Neural progenitor cell (in vitro differentiated cells): ENCODE results near the gene KSR1. TPM values are rescaled to one million over a fixed set of nuclear protein-coding genes. Genes with fewer than 3 reads are reported as not detected.

Experiments
- DNase-seq: peaks from one replicate; pipeline ENCODE4 v3.0.0-alpha.2; 2016; ENCODE audit warnings: low spot score
- H2AFZ ChIP-seq: fragments of 200-600 bp; sonication (generic); replicated peaks from 2 replicates; pipeline ENCODE4 v1.6.1; 2016; ENCODE audit warnings: antibody characterized with exemption
- H3F3A ChIP-seq: fragments of 200-600 bp; sonication (generic); 2 replicates; pipeline ENCODE4 v1.6.1; 2016; ENCODE audit warnings: antibody characterized with exemption, low read depth
- H3K27ac ChIP-seq: fragments of 200-600 bp; sonication (generic); 2 replicates; pipeline ENCODE4 v1.5.1; 2016; ENCODE audit warnings: mild to moderate bottlenecking
- H3K27me3 ChIP-seq: fragments of 200-600 bp; sonication (generic); 2 replicates; pipeline ENCODE4 v1.6.1; 2016; ENCODE audit warnings: mild to moderate bottlenecking, moderate library complexity
- H3K36me3 ChIP-seq: fragments of 200-600 bp; sonication (generic); 2 replicates; pipeline ENCODE4 v1.5.1; 2016
- H3K4me1 ChIP-seq: fragments of 200-600 bp; sonication (generic); 2 replicates; pipeline ENCODE4 v1.6.1; 2016; ENCODE audit warnings: mixed run types
- H3K4me2 ChIP-seq: fragments of 200-600 bp; sonication (generic); 2 replicates; pipeline ENCODE4 v1.6.1; 2016
- H3K4me3 ChIP-seq: fragments of 200-600 bp; sonication (generic); 2 replicates; pipeline ENCODE4 v1.5.1; 2016
- H3K79me2 ChIP-seq: fragments of 200-600 bp; sonication (generic); 2 replicates; pipeline ENCODE4 v1.6.1; 2016; ENCODE audit warnings: low read depth
- H3K9ac ChIP-seq: fragments of 200-600 bp; sonication (generic); 2 replicates; pipeline ENCODE4 v1.6.1; 2016
- H3K9me3 ChIP-seq: fragments of 200-600 bp; sonication (generic); 2 replicates; pipeline ENCODE4 v1.5.1; 2016; ENCODE audit warnings: low read depth
- H4K20me1 ChIP-seq: fragments of 200-600 bp; sonication (generic); 2 replicates; pipeline ENCODE4 v1.6.1; 2016; ENCODE audit warnings: low read depth
- H3K27ac Mint-ChIP-seq: 3 replicates; pipeline ENCODE4 v1.8.0; 2021; ENCODE audit warnings: mixed read lengths
- H3K27me3 Mint-ChIP-seq: 2 replicates; pipeline ENCODE4 v1.8.0; 2022; ENCODE audit warnings: low read depth, mild to moderate bottlenecking, inconsistent platforms, moderate library complexity, mixed read lengths; ENCODE audit not compliant: insufficient read depth
- H3K36me3 Mint-ChIP-seq: 3 replicates; pipeline ENCODE4 v1.8.0; 2021; ENCODE audit warnings: mixed read lengths
- H3K4me1 Mint-ChIP-seq: 3 replicates; pipeline ENCODE4 v1.8.0; 2021; ENCODE audit warnings: mixed read lengths
- H3K4me3 Mint-ChIP-seq: 3 replicates; pipeline ENCODE4 v1.8.0; 2021; ENCODE audit warnings: mild to moderate bottlenecking, moderate library complexity, mixed read lengths
- H3K9me3 Mint-ChIP-seq: 3 replicates; pipeline ENCODE4 v1.8.0; 2020; ENCODE audit warnings: mixed read lengths
- EZH2 ChIP-seq: fragments of 200-600 bp; sonication (generic); IDR thresholded peaks from 2 replicates; pipeline ENCODE4 v1.6.1; 2017; ENCODE audit warnings: antibody characterized with exemption, mild to moderate bottlenecking, moderate library complexity
- EZH2phosphoT487 ChIP-seq: fragments of 200-600 bp; sonication (generic); IDR thresholded peaks from 2 replicates; pipeline ENCODE4 v1.6.1; 2017; ENCODE audit warnings: antibody characterized with exemption
- total RNA-seq: library from RNA; depleted of rRNA; stranded (reverse); fragments of >200 nt; gene quantifications from 2 replicates; pipeline ENCODE4 v1.2.3, GENCODE V29; 2015; ENCODE audit warnings: low replicate concordance
- TF ChIP-seq, protein P1 (sequence below): fragments of 200-600 bp; sonication (generic); IDR thresholded peaks from 2 replicates; pipeline ENCODE4 v1.5.1; 2017; ENCODE audit warnings: antibody characterized with exemption, mild to moderate bottlenecking

The KSR1 gene
- total RNA-seq, 1 donor from 2014 or later: 16.4 TPM

DNA sequence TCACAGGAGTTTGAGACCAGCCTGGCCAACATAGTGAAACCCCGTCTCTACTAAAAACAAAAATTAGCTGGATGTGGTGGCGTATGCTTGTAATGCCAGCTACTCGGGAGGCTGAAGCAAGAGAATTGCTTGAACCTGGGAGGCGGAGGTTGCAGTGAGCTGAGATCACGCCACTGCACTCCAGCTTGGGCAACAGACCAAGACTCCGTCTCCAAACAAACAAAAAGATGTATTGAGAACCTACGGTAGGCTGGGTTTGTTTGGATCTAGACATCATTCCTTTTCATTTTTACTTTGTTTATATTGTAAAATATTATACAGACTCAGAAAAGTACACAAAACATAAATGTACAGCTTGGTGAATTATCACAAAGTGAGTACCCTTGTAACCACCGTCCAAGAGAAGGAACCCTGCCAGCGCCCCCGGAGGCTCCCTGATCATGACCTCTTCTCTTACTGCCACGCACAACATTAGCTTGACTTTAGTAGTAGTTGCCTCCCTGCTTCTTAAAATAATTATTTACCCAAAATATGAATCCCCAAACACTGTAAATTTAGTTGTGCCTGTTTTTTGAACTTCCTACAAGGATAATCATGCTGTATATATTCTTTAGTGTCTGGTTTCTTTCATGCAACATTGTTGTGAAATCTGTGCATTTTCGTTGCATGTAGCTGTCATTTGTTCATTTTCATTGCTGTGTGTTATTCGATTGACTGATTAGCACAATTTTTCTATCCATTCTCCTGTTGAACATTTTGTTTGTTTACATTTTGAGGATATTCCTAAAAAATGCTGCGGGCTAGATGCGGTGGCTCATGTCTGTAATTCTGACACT lies 56.5 kb downstream of the KSR1 start:
- Mint-ChIP-seq H3K36me3 (no peaks in the 10 kb centered on the region), H3K9me3 (no peaks in the 10 kb centered on the region), H3K27ac (no peak overlapping the region), H3K27me3 (no peaks in the 10 kb centered on the region), H3K4me3 (no peak overlapping the region), H3K4me1 (peaks cover 34% of the 10 kb centered on the region)
- H3K9ac ChIP-seq: no peak overlapping the region
- DNase-seq: no peak
- no peak overlapping the region for H3K4me2 ChIP-seq
- H3K4me3 ChIP-seq: no peak overlapping the region
- no peaks in the 10 kb centered on the region for H3K36me3 ChIP-seq
- no peak overlapping the region for H2AFZ ChIP-seq
- H3F3A ChIP-seq: peaks cover 13% of the 10 kb centered on the region
- TF ChIP-seq, protein P1, sequence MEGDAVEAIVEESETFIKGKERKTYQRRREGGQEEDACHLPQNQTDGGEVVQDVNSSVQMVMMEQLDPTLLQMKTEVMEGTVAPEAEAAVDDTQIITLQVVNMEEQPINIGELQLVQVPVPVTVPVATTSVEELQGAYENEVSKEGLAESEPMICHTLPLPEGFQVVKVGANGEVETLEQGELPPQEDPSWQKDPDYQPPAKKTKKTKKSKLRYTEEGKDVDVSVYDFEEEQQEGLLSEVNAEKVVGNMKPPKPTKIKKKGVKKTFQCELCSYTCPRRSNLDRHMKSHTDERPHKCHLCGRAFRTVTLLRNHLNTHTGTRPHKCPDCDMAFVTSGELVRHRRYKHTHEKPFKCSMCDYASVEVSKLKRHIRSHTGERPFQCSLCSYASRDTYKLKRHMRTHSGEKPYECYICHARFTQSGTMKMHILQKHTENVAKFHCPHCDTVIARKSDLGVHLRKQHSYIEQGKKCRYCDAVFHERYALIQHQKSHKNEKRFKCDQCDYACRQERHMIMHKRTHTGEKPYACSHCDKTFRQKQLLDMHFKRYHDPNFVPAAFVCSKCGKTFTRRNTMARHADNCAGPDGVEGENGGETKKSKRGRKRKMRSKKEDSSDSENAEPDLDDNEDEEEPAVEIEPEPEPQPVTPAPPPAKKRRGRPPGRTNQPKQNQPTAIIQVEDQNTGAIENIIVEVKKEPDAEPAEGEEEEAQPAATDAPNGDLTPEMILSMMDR: no peak
- no peak for TF ChIP-seq EZH2phosphoT487
- H3K27ac ChIP-seq: no peak overlapping the region
- H3K9me3 ChIP-seq: no peaks in the 10 kb centered on the region
- peaks cover 19% of the 10 kb centered on the region for H4K20me1 ChIP-seq
- H3K79me2 ChIP-seq: peaks cover 43% of the 10 kb centered on the region
- H3K27me3 ChIP-seq: no peaks in the 10 kb centered on the region
- peaks cover 35% of the 10 kb centered on the region for H3K4me1 ChIP-seq

DNA sequence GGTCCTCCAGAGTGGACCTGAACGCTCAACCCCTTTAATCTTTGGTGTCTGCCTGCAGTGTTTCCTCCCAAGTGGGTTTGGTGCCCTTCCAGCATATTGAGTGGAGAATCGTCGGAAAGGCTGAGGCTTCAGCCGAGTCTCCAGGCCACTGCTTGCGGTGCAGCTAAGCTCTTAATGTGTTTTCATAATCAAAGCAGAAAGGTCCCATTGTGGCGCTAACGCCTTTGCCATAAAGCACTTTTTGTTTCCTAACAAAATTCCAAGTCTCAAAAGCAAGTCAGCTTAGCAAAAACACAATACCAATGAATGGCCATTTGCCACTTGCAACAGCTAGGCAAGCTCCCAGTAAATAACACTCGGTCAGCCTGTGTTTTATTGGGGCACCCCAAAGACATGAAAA lies 57.6 kb downstream of the KSR1 start:
- no peak for TF ChIP-seq EZH2
- no peak for TF ChIP-seq EZH2phosphoT487
- TF ChIP-seq, protein P1: no peak
- Histone ChIP-seq H3F3A (peaks cover 13% of the 10 kb centered on the region), H3K4me1 (peaks cover 39% of the 10 kb centered on the region), H2AFZ (no peak overlapping the region), H4K20me1 (peaks cover 19% of the 10 kb centered on the region), H3K9ac (no peak overlapping the region), H3K27ac (no peak overlapping the region), H3K79me2 (peaks cover 47% of the 10 kb centered on the region), H3K4me3 (no peak overlapping the region), H3K9me3 (no peaks in the 10 kb centered on the region), H3K27me3 (no peaks in the 10 kb centered on the region), H3K36me3 (no peaks in the 10 kb centered on the region), H3K4me2 (peak overlapping the region; percentile 63)
- Mint-ChIP-seq H3K27ac (no peak overlapping the region), H3K9me3 (no peaks in the 10 kb centered on the region), H3K4me3 (no peak overlapping the region), H3K36me3 (no peaks in the 10 kb centered on the region), H3K27me3 (no peaks in the 10 kb centered on the region), H3K4me1 (peaks cover 31% of the 10 kb centered on the region)
- DNase-seq: peak; percentile 57

DNA sequence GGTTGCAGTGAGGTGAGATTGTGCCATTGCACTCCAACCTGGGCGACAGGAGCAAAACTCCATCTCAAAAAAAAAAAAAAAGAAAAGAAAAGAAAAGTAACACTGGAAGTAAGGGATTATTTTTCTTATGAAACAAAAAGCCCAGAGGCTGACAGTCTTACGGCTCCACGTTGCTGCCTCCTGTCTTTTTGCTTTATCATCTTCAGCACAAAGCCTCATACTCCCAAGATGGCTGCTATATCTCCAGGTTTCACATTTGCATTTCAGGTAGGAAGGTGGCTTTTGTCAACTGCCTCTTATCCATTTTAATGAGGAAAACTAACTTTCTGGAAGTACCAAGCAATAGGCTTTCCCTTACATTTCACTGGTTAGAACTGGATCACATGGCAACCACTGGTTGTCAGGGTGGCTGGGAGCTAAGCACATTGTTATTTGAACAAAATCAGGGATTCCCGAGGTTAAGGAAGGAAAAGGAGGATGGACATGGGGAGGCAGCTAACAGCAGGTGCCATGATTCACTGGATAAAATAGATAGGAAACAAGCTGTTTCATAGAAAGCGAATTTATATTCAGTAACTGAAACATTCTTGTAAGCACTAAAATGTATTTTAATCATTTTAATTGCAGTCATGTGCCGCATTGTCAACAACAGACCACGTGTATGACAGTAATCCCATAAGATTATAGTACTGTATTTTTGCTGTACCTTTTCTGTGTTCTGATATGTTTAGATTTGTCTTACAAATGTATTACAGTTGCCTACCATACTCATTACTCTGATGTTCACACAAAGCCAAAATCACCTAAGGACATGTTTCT lies 58.6 kb downstream of the KSR1 start:
- peaks cover 13% of the 10 kb centered on the region for H3F3A ChIP-seq
- no peaks in the 10 kb centered on the region for H3K27me3 ChIP-seq
- H3K27ac ChIP-seq: no peak overlapping the region
- no peak overlapping the region for H3K4me3 ChIP-seq
- H3K79me2 ChIP-seq: peaks cover 52% of the 10 kb centered on the region
- Mint-ChIP-seq H3K4me3 (no peak overlapping the region), H3K36me3 (no peaks in the 10 kb centered on the region), H3K4me1 (peaks cover 37% of the 10 kb centered on the region), H3K9me3 (no peaks in the 10 kb centered on the region), H3K27ac (peak overlapping the region; percentile 72), H3K27me3 (no peaks in the 10 kb centered on the region)
- H3K36me3 ChIP-seq: no peaks in the 10 kb centered on the region
- no peak overlapping the region for H2AFZ ChIP-seq
- TF ChIP-seq, protein P1: no peak
- TF ChIP-seq EZH2phosphoT487 (no peak), EZH2 (no peak)
- no peaks in the 10 kb centered on the region for H3K9me3 ChIP-seq
- no peak overlapping the region for H3K9ac ChIP-seq
- H3K4me2 ChIP-seq: peak overlapping the region; percentile 63
- peaks cover 49% of the 10 kb centered on the region for H3K4me1 ChIP-seq
- peaks cover 25% of the 10 kb centered on the region for H4K20me1 ChIP-seq
- no peak for DNase-seq
